HepG2 (cell line): ENCODE data around the gene MACROD2. TPM values are rescaled to one million over a fixed set of nuclear protein-coding genes. Genes with fewer than 3 reads are reported as not detected.

Experiments used
- AKAP8 ChIP-seq: sonication (generic); formaldehyde crosslinking; IDR thresholded peaks from 2 replicates; pipeline ENCODE4 v1.5.1; 2020; ENCODE audit warnings: mild to moderate bottlenecking, missing genetic modification reagents
- HDAC6 ChIP-seq: fragments of 200-600 bp; sonication (generic); IDR thresholded peaks from 2 replicates; pipeline ENCODE4 v1.7.0; 2017; ENCODE audit warnings: mild to moderate bottlenecking, antibody characterized with exemption, low read length, low read depth
- ISL2 ChIP-seq: sonication (generic); formaldehyde crosslinking; IDR thresholded peaks from 2 replicates; pipeline ENCODE4 v1.5.0; 2020; ENCODE audit warnings: missing genetic modification reagents
- JDP2 ChIP-seq: sonication (generic); formaldehyde crosslinking; IDR thresholded peaks from 2 replicates; pipeline ENCODE4 v1.8.1; 2022; ENCODE audit warnings: missing genetic modification reagents, borderline replicate concordance
- PTBP1 ChIP-seq: fragments of 200-400 bp; formaldehyde crosslinking; IDR thresholded peaks from 2 replicates; pipeline ENCODE4 v1.6.1; 2018; ENCODE audit warnings: low read length, low read depth; ENCODE audit not compliant: poor library complexity, severe bottlenecking
- RBM22 ChIP-seq: fragments of 200-400 bp; formaldehyde crosslinking; optimal IDR thresholded peaks from 2 replicates; pipeline ENCODE3; 2017; ENCODE audit warnings: mild to moderate bottlenecking, low read length, moderate library complexity
- WIZ ChIP-seq: sonication (generic); formaldehyde crosslinking; IDR thresholded peaks from 2 replicates; pipeline ENCODE4 v1.5.1; 2020; ENCODE audit warnings: mild to moderate bottlenecking, missing genetic modification reagents
- ZEB1 ChIP-seq: IDR thresholded peaks from 2 replicates; pipeline ENCODE4 v1.6.1; 2012; ENCODE audit warnings: mild to moderate bottlenecking, low read depth, inconsistent platforms; ENCODE audit not compliant: insufficient replicate concordance
- ZFY ChIP-seq: sonication (generic); formaldehyde crosslinking; IDR thresholded peaks from 2 replicates; pipeline ENCODE4 v1.4.0; 2020; ENCODE audit warnings: missing genetic modification reagents
- ZNF124 ChIP-seq: sonication (generic); formaldehyde crosslinking; IDR thresholded peaks from 2 replicates; pipeline ENCODE4 v1.4.0; 2020; ENCODE audit warnings: missing genetic modification reagents
- ZNF235 ChIP-seq: sonication (generic); formaldehyde crosslinking; IDR thresholded peaks from 2 replicates; pipeline ENCODE4 v1.8.1; 2023; ENCODE audit warnings: mild to moderate bottlenecking, missing genetic modification reagents, borderline replicate concordance
- ZNF24 ChIP-seq: fragments of 450-650 bp; IDR thresholded peaks from 2 replicates; pipeline ENCODE4 v1.6.1; 2017; ENCODE audit warnings: antibody characterized with exemption, mild to moderate bottlenecking
- ZNF335 ChIP-seq: sonication (generic); formaldehyde crosslinking; IDR thresholded peaks from 2 replicates; pipeline ENCODE4 v1.4.0; 2020; ENCODE audit warnings: missing genetic modification reagents
- ZNF501 ChIP-seq: sonication (generic); formaldehyde crosslinking; IDR thresholded peaks from 2 replicates; pipeline ENCODE4 v1.5.1; 2020; ENCODE audit warnings: mild to moderate bottlenecking, moderate library complexity, missing genetic modification reagents
- ZNF709 ChIP-seq: sonication (generic); formaldehyde crosslinking; IDR thresholded peaks from 2 replicates; pipeline ENCODE4 v1.5.0; 2020; ENCODE audit warnings: mild to moderate bottlenecking, missing genetic modification reagents
- polyA plus RNA-seq, 8 experiments: library from polyadenylated mRNA; depleted of rRNA in 3 of 8; stranded (reverse) in 7 of 8; unstranded in 1 of 8; fragments of >200 nt; fragmentation: Illumina TruSeq in 4 of 8; extraction: Trizol in 4 of 8; gene quantifications; 2 replicates each; pipeline versions ENCODE4 v1.2.1 to v1.2.3, GENCODE V29; 2011 to 2016; ENCODE audit warnings: low read depth in 4 of 8, missing spikeins in 1 of 8, mixed read lengths in 1 of 8; ENCODE audit not compliant: insufficient read depth in 1 of 8
- total RNA-seq, 5 experiments: library from RNA; depleted of rRNA; stranded (reverse); fragments of >200 nt; fragmentation: Illumina TruSeq; extraction: Trizol; gene quantifications; 2 replicates each; pipeline ENCODE4 v1.2.3, GENCODE V29; 2016; ENCODE audit warnings: low read depth in 1 of 5
- TF ChIP-seq, protein P1 (sequence below): sonication (generic); formaldehyde crosslinking; IDR thresholded peaks from 2 replicates; pipeline ENCODE4 v1.5.0; 2020; ENCODE audit warnings: missing genetic modification reagents
- TF ChIP-seq, protein P2 (sequence below): sonication (generic); formaldehyde crosslinking; IDR thresholded peaks from 2 replicates; pipeline ENCODE4 v1.5.0; 2020; ENCODE audit warnings: mild to moderate bottlenecking, missing genetic modification reagents, borderline replicate concordance
- TF ChIP-seq, protein P3 (sequence below): sonication (generic); formaldehyde crosslinking; IDR thresholded peaks from 2 replicates; pipeline ENCODE4 v1.5.0; 2020; ENCODE audit warnings: missing genetic modification reagents, mild to moderate bottlenecking, borderline replicate concordance
- TF ChIP-seq, protein P4 (sequence below): sonication (generic); formaldehyde crosslinking; IDR thresholded peaks from 2 replicates; pipeline ENCODE4 v1.5.1; 2020; ENCODE audit warnings: missing genetic modification reagents, mild to moderate bottlenecking, borderline replicate concordance

MACROD2 gene
- total and polyA plus RNA-seq, 2 of the 13 experiments (the other 11 are each of a cell fraction or from before 2014, with no cell fraction given), result 0.13 to 0.51 TPM

DNA sequence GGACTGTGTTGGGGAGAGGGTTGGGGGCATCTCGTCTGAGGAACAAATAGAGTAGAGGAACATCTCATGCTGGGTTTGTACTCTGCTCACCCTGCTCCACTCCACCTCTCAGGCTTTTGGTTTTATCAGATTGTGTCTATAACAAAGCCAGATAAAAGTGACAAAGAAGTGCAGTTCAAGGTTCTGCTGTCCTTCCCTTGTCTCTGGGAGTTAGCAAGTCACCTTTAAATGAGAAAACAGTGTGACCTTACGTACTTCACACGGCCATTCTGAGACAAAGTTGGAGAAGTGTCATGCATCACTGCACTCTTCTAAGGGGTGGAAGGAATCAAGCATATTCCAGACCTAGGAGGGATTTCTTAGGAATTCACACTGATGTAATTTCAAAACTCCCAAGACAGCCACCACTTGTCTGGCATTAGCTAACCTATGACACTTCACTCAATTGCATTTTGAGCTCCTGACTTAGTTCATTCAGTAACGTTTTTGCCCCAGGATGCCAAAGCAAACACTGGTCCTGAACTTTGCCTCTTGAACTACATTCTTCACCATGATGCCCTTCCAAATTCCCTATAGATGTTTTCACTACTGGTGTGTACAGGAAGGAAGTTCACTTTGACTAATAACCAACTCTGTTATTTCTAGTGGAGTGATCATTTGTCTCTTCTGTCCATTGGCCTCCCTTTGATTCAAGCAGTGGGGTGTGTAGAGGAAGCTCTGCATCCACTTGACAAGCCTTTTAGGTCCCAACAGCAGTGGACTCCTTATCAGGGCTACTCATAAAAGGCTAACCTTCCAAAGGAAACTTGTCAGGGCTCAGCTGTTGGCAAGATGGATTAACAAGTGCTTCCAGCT is 989.7 kb downstream of the MACROD2 start (continued):
- TF ChIP-seq ZNF335 (CRISPR knock-in tag) (peak; percentile 77; the same call in 1 of the 2 replicates), AKAP8 (CRISPR knock-in tag) (peak; percentile 87; the same call in 1 of the 2 replicates), ZNF124 (CRISPR knock-in tag) (peak; percentile 99), HDAC6 (no peak), ZNF501 (CRISPR knock-in tag) (peak; percentile 67; the same call in 1 of the 2 replicates), WIZ (CRISPR knock-in tag) (peak; percentile 98), ISL2 (CRISPR knock-in tag) (peak; percentile 99), ZNF24 (0 out of 2 replicates have a peak, but pooled peaks have one; percentile 56), PTBP1 (no peak), ZEB1 (peak; percentile 78), ZFY (CRISPR knock-in tag) (no peak), RBM22 (no peak), JDP2 (CRISPR knock-in tag) (no peak), ZNF709 (CRISPR knock-in tag) (peak; percentile 73; the same call in 1 of the 2 replicates), ZNF235 (CRISPR knock-in tag) (no peak)
- TF ChIP-seq, protein P1, sequence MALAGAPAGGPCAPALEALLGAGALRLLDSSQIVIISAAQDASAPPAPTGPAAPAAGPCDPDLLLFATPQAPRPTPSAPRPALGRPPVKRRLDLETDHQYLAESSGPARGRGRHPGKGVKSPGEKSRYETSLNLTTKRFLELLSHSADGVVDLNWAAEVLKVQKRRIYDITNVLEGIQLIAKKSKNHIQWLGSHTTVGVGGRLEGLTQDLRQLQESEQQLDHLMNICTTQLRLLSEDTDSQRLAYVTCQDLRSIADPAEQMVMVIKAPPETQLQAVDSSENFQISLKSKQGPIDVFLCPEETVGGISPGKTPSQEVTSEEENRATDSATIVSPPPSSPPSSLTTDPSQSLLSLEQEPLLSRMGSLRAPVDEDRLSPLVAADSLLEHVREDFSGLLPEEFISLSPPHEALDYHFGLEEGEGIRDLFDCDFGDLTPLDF, result no peak
- TF ChIP-seq, protein P2, sequence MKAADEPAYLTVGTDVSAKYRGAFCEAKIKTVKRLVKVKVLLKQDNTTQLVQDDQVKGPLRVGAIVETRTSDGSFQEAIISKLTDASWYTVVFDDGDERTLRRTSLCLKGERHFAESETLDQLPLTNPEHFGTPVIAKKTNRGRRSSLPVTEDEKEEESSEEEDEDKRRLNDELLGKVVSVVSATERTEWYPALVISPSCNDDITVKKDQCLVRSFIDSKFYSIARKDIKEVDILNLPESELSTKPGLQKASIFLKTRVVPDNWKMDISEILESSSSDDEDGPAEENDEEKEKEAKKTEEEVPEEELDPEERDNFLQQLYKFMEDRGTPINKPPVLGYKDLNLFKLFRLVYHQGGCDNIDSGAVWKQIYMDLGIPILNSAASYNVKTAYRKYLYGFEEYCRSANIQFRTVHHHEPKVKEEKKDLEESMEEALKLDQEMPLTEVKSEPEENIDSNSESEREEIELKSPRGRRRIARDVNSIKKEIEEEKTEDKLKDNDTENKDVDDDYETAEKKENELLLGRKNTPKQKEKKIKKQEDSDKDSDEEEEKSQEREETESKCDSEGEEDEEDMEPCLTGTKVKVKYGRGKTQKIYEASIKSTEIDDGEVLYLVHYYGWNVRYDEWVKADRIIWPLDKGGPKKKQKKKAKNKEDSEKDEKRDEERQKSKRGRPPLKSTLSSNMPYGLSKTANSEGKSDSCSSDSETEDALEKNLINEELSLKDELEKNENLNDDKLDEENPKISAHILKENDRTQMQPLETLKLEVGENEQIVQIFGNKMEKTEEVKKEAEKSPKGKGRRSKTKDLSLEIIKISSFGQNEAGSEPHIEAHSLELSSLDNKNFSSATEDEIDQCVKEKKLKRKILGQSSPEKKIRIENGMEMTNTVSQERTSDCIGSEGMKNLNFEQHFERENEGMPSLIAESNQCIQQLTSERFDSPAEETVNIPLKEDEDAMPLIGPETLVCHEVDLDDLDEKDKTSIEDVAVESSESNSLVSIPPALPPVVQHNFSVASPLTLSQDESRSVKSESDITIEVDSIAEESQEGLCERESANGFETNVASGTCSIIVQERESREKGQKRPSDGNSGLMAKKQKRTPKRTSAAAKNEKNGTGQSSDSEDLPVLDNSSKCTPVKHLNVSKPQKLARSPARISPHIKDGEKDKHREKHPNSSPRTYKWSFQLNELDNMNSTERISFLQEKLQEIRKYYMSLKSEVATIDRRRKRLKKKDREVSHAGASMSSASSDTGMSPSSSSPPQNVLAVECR (CRISPR knock-in tag), result peak; percentile 53; the same call in 1 of the 2 replicates
- TF ChIP-seq, protein P3, sequence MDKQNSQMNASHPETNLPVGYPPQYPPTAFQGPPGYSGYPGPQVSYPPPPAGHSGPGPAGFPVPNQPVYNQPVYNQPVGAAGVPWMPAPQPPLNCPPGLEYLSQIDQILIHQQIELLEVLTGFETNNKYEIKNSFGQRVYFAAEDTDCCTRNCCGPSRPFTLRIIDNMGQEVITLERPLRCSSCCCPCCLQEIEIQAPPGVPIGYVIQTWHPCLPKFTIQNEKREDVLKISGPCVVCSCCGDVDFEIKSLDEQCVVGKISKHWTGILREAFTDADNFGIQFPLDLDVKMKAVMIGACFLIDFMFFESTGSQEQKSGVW (CRISPR knock-in tag), result peak; percentile 57; the same call in 1 of the 2 replicates
- TF ChIP-seq, protein P4, sequence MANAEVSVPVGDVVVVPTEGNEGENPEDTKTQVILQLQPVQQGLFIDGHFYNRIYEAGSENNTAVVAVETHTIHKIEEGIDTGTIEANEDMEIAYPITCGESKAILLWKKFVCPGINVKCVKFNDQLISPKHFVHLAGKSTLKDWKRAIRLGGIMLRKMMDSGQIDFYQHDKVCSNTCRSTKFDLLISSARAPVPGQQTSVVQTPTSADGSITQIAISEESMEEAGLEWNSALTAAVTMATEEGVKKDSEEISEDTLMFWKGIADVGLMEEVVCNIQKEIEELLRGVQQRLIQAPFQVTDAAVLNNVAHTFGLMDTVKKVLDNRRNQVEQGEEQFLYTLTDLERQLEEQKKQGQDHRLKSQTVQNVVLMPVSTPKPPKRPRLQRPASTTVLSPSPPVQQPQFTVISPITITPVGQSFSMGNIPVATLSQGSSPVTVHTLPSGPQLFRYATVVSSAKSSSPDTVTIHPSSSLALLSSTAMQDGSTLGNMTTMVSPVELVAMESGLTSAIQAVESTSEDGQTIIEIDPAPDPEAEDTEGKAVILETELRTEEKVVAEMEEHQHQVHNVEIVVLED, result no peak; the same call in 1 of the 2 replicates
